GM18909 (cell line): Measurements from ENCODE around the gene CHADL.
"Not testable (repeated sequence)": the region's sequence is repeated elsewhere in the genome, so short reads cannot be mapped to it uniquely, and the experiment has no call there.

ENCODE experiments used
- ATAC-seq: cut with Tn5 transposase; IDR thresholded peaks from one replicate; pipeline ENCODE4 v1.9.1; 2021; ENCODE audit warnings: mild to moderate bottlenecking; ENCODE audit not compliant: unreplicated experiment, poor library complexity

CHADL gene

DNA sequence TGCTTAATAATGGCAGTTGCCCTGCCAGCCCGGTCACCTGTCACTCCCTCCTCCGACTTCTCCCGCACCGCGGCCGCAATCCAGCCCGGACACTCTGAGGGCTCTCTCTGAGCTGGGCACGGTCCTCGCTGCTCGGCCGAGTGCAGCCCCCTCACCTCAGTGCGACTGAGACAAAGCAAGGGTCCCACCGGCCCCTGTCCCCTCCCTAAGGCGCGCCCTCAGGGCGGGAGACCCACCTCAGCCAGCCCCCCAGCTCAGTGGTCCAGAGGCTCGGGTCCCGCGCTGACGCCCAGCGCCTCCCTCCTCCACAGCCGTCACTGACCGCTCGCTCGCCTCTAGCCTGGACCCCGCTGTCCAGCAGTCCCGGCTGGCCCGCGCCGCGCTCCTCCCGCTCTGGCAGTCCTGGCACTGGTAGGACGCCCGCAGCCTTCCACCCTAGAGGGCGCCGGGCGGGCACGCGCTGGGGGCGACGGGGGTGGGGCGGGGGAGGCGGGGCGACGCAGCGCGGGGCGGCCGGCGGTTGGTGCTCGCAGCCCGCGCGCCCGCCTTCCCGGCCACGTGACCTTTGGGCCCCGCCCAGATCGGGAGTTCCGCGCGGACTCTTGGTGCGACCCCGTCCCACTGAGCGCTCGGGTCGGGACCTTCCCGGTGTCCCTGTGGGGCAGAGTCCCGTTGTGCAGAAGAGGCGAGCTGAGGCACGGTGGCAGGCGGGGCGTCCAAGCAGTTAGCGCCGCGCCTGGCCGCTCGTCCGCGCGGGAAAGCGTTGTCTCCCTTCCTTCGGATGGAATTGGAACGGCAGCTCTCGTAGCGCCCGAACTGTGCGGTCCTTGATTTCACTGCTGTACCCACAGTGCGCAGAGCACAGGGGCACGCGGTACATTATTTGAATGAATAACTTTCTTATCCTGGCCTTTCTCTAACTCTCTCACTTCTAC is 43.4 kb downstream of the CHADL start:
- ATAC-seq: peak; percentile 84

DNA sequence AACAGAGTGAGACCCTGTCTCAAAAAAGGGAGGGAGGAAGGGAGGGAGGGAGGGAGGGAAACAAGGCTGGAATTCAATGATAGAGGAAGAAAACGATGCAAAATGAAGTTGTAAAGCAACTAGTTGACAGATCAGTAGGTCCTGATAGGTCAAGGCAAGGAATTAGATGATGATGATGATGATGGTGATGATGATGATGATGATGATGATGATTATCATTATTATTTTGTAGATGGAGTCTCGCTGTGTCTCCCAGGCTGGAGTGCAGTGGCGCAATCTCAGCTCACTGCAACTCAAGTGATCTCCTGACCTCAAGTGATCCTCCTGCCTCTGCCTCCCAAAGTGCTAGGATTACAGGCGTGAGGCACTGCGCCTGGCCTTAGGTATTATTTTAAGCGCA is 46.9 kb downstream of the CHADL start:
- no peak for ATAC-seq

DNA sequence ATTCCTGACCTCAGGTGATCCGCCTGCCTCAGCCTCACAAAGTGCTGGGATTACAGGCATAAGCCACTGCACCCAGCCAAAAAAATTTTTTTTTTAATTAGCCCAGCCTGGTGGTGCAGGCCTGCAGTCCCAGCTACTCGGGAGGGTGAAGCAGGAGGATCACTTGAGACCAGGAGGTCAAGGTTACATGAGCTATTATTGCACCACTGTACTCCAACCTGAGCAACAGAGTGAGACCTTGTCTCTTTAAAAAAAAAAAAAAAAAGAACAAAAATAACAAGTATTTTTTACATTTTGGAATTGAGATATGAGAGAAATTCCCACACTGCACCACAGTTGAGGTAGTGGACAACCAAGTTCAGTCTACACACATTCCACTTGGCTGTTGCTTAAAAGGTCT is 49.3 kb downstream of the CHADL start:
- no peak for ATAC-seq

DNA sequence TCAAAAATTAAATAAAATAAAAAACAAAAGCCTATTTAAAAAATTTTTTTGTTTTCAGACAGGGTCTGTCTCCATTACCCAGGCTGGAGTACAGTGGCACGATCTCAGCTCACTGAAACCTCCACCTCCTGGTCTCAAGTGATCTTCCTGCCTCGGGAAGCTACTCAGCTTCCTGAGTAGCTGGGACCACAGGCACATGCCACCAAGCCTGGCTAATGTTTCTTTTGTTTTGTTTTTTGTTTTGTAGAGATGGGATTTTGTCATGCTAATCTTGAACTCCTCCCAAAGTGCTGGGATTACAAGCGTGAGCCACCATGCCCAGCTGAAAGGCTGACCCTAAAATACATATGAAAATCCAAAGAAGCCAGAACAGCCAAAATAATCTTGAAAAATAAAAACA is 56.1 kb downstream of the CHADL start:
- no peak for ATAC-seq

DNA sequence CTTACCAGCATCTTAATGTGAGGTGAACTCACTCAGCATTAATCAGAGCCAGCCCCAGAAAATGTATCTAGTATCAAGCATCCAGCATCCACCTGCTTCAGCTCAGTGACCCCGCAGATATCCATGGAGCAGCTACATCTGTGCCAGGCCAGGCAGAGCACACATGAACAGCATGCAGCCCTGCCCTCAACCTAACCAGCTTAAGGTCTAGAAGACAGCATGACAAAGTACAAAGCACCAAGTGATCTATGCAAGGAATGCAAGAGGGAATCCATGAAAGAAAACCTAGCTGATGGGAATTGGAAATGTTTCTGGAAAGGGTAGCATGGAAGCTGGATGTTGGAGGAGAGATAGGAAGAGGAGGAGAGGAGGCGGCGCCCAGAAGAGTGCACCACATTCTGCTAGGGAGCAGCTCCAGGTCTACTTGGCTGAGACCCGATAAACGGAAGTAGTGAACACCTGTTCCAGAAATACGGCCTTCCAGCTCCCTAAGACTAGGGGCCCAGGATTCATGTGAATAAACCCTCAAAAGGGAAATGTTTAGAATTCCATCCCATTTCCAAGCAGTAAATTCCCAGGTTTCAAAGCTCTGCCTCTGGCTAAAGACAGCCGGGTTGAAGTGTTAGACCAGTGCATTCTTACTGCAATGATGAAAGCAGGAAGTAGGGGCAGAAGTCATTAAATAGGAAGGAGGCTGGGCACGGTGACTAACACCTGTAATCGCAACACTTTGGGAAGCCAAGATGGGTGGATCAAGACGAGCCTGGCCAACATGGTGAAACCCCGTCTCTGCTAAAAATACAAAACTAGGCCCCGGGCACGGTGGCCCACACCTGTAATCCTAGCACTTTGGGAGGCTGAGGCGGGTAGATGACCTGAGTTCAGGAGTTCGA is 59.1 kb downstream of the CHADL start:
- ATAC-seq: no peak

DNA sequence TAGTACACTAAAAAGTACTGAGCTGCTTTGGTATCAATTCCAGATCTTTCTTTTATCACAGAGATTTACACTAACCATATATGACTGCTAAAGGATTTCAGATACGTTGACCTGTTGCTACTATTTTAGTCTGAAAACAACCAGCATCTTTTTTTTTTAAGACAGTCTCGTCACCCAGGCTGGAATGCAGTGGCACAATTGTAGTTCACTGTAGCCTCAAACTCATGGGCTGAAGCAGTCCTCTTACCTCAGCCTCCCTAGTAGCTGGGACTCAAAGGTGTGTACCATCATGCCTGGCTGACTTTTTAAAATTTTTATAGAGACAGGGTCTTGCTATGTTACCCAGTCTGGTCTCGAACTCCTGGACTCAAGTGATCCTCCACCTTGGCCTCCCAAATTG is 59.8 kb downstream of the CHADL start:
- no peak for ATAC-seq

DNA sequence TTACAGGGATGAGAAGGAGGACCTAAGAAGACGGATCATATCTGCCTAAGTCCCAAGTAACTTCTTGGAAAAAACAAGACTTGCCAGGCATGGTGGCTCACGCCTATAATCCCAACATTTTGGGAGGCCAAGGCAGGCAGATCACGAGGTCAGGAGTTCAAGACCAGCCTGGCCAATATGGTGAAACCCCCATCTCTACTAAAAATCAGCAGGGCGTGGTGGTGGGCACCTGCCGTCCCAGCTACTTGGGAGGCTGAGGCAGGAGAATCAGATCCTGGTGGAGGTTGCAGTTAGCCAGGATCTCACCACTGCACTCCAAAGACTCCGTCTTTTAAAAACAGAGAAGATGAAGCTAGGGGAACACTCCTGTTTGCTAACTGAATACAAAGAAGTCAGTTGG is 60.4 kb downstream of the CHADL start:
- ATAC-seq: not testable (repeated sequence)
